Measurements from ENCODE around the gene EFNB2.

- TF ChIP-seq CTCF (IDR thresholded peaks at IDR 0.05) (no peak), EP300 (IDR thresholded peaks at IDR 0.05) (no peak)
Measured at GRCh38 chr13:106540613-106541012, 5.2 kb upstream of the EFNB2 start.

Measured in ovary (tissue), 3 donors.